HepG2 (cell line): ENCODE results near the gene CHAF1B. TPM values are rescaled to one million over a fixed set of nuclear protein-coding genes. Genes with fewer than 3 reads are reported as not detected.

Experiments
- ATAC-seq: fragments of 200-7000 bp; cut with Tn5 transposase; 3 replicates; pipeline ENCODE4 v1.9.1; 2020; ENCODE audit warnings: mild to moderate bottlenecking, moderate library complexity
- BruUV-seq: library from RNA; stranded (reverse); fragments of 400-500 nt; replicated peaks from 2 replicates; lab custom pipeline; 2021; lab: Mats Ljungman, UMichigan
- CTCF ChIA-PET: fragments of 300-600 bp; formaldehyde crosslinking; extraction: SDS; loops from one replicate; lab custom pipeline; 2021; ENCODE audit warnings: low total read pairs, inconsistent platforms, low intra/inter-chr PET ratio; lab: Yijun Ruan, JAX
- POLR2A ChIA-PET: fragments of 350-600 bp; sonication (Branson Sonifier 250); formaldehyde crosslinking; loops from one replicate; lab custom pipeline; 2020; ENCODE audit warnings: antibody characterized with exemption, inconsistent platforms; lab: Yijun Ruan, JAX
- DNase-seq: peaks from one replicate; pipeline ENCODE4 v3.0.0-alpha.2; 2015; ENCODE audit warnings: low spot score
- FAIRE-seq: peaks from 3 replicates; lab custom pipeline; 2011; peaks lifted over from hg19 to GRCh38; lab: Jason Lieb, UNC
- H2AFZ ChIP-seq: one replicate; pipeline ENCODE4 v1.6.1; 2011; ENCODE audit warnings: low read length, inconsistent platforms
- H3K27ac ChIP-seq: fragments of 300-600 bp; 3 replicates; pipeline ENCODE4 v1.8.0; 2011; ENCODE audit warnings: mixed run types, mild to moderate bottlenecking, mixed read lengths, low read length, inconsistent platforms; ENCODE audit not compliant: insufficient read depth; ENCODE audit errors: extremely low read length
- H3K27me3 ChIP-seq, 2 experiments: fragments of 200-600 bp in 1 of 2; 2 replicates in 1 of 2; 3 replicates in 1 of 2; pipeline versions ENCODE4 v1.6.0 to v1.8.0; 2011; ENCODE audit warnings: low read length in 2 of 2, mild to moderate bottlenecking in 2 of 2, moderate library complexity in 2 of 2, inconsistent platforms in 1 of 2; ENCODE audit not compliant: insufficient read depth in 2 of 2, control insufficient read depth in 1 of 2
- H3K36me3 ChIP-seq, 2 experiments: fragments of 200-600 bp in 1 of 2; replicated peaks in 1 of 2; 2 replicates in 1 of 2; 3 replicates in 1 of 2; pipeline versions ENCODE4 v1.5.1 to v1.8.0; 2011; ENCODE audit warnings: low read length in 2 of 2, inconsistent platforms in 1 of 2; ENCODE audit not compliant: insufficient read depth in 2 of 2, control insufficient read depth in 1 of 2
- H3K4me1 ChIP-seq: 2 replicates; pipeline ENCODE4 v1.5.1; 2012; ENCODE audit warnings: low read length, inconsistent platforms; ENCODE audit not compliant: insufficient read depth
- H3K4me2 ChIP-seq: 2 replicates; pipeline ENCODE4 v1.6.0; 2011; ENCODE audit warnings: low read depth, low read length, inconsistent platforms
- H3K4me3 ChIP-seq, 3 experiments: fragments of 200-600 bp in 1 of 3; sonication (generic), shearing (Covaris generic) in 1 of 3; replicated peaks in 1 of 3; 2 replicates each; pipeline ENCODE4 v1.5.1; 2011 to 2016; ENCODE audit warnings: low read length in 3 of 3, inconsistent platforms in 2 of 3, low read depth in 2 of 3, mild to moderate bottlenecking in 2 of 3, control low read depth in 1 of 3, mixed read lengths in 1 of 3; ENCODE audit not compliant: insufficient read depth in 1 of 3
- H3K79me2 ChIP-seq: one replicate; pipeline ENCODE4 v1.6.1; 2011; ENCODE audit warnings: low read length, inconsistent platforms; ENCODE audit not compliant: insufficient read depth
- H3K9ac ChIP-seq: 2 replicates; pipeline ENCODE4 v1.6.0; 2011; ENCODE audit warnings: mild to moderate bottlenecking, low read depth, low read length, inconsistent platforms; ENCODE audit not compliant: insufficient read depth
- H3K9me3 ChIP-seq: 2 replicates; pipeline ENCODE4 v1.5.1; 2012; ENCODE audit warnings: mild to moderate bottlenecking, low read length
- H4K20me1 ChIP-seq: 2 replicates; pipeline ENCODE4 v1.6.0; 2011; ENCODE audit warnings: inconsistent platforms, mild to moderate bottlenecking, low read length, moderate library complexity; ENCODE audit not compliant: insufficient read depth
- FOXM1 ChIP-seq: sonication (generic); formaldehyde crosslinking; IDR thresholded peaks from 2 replicates; pipeline ENCODE4 v1.5.0; 2020; ENCODE audit warnings: missing genetic modification reagents
- FOXP4 ChIP-seq: sonication (generic); formaldehyde crosslinking; IDR thresholded peaks from 2 replicates; pipeline ENCODE4 v1.4.0; 2020; ENCODE audit warnings: missing genetic modification reagents
- GATAD1 ChIP-seq: IDR thresholded peaks from 2 replicates; pipeline ENCODE4 v1.6.1; 2016; ENCODE audit warnings: missing genetic modification reagents, missing compliant biosample characterization
- KLF13 ChIP-seq: sonication (generic); formaldehyde crosslinking; IDR thresholded peaks from 2 replicates; pipeline ENCODE4 v1.4.0; 2020; ENCODE audit warnings: mild to moderate bottlenecking, missing genetic modification reagents
- MLXIP ChIP-seq: sonication (generic); formaldehyde crosslinking; IDR thresholded peaks from 2 replicates; pipeline ENCODE4 v1.9.0; 2021; ENCODE audit warnings: missing genetic modification reagents, borderline replicate concordance
- SNAPC2 ChIP-seq: sonication (generic); formaldehyde crosslinking; IDR thresholded peaks from 2 replicates; pipeline ENCODE4 v1.8.1; 2022; ENCODE audit warnings: mild to moderate bottlenecking, missing genetic modification reagents
- ZNF382 ChIP-seq: sonication (generic); formaldehyde crosslinking; IDR thresholded peaks from 2 replicates; pipeline ENCODE4 v1.5.0; 2020; ENCODE audit warnings: missing genetic modification reagents, mild to moderate bottlenecking, borderline replicate concordance
- ZNF441 ChIP-seq: sonication (generic); formaldehyde crosslinking; IDR thresholded peaks from 2 replicates; pipeline ENCODE4 v1.7.0; 2021; ENCODE audit warnings: missing genetic modification reagents, borderline replicate concordance
- WGBS: methylation state at CpG from one replicate; pipeline ENCODE4 v1.1.6; 2017; ENCODE audit warnings: low lambda C conversion rate; 5-methylcytosine and 5-hydroxymethylcytosine counted together
- in situ Hi-C: cut with HindIII; loops from 2 replicates; pipeline ENCODE4 v1.10.0; 2017; ENCODE audit warnings: low pct_unique_long_range_greater_than_20kb; ENCODE audit not compliant: extremely low pct_ligation_motif_present
- intact Hi-C: fragments of 100-400 bp; cut with micrococcal nuclease; formaldehyde crosslinking; loops from one replicate; pipeline ENCODE4 v1.10.0; 2022; ENCODE audit not compliant: unreplicated experiment
- polyA plus RNA-seq, 8 experiments: library from polyadenylated mRNA; depleted of rRNA in 3 of 8; stranded (reverse) in 7 of 8; unstranded in 1 of 8; fragments of >200 nt; fragmentation: Illumina TruSeq in 4 of 8; extraction: Trizol in 4 of 8; gene quantifications; 2 replicates each; pipeline versions ENCODE4 v1.2.1 to v1.2.3, GENCODE V29; 2011 to 2016; ENCODE audit warnings: low read depth in 4 of 8, missing spikeins in 1 of 8, mixed read lengths in 1 of 8; ENCODE audit not compliant: insufficient read depth in 1 of 8
- total RNA-seq, 5 experiments: library from RNA; depleted of rRNA; stranded (reverse); fragments of >200 nt; fragmentation: Illumina TruSeq; extraction: Trizol; gene quantifications; 2 replicates each; pipeline ENCODE4 v1.2.3, GENCODE V29; 2016; ENCODE audit warnings: low read depth in 1 of 5

CHAF1B gene
- total and polyA plus RNA-seq, 2 of the 13 experiments (the other 11 are each of a cell fraction or from before 2014, with no cell fraction given): 5.1 to 14.1 TPM

- TF ChIP-seq ZNF382 (CRISPR knock-in tag): no peak
Measured at GRCh38 chr21:36349315-36349714, 35.9 kb upstream of the CHAF1B start (continued).

GRCh38 chr21:36350282-36350910 lies 34.8 kb upstream of the CHAF1B start:
- H3K9me3 ChIP-seq: no peaks in the 10 kb centered on the region
- no peak overlapping the region for H3K9ac ChIP-seq
- H3K27ac ChIP-seq: no peak overlapping the region
- ATAC-seq: no peak
- intact Hi-C loops: no loop called here
- H3K79me2 ChIP-seq: no peaks in the 10 kb centered on the region
- no peaks in the 10 kb centered on the region; a peak in 1 of 5 replicates for H3K27me3 ChIP-seq
- no peak overlapping the region for H3K4me3 ChIP-seq
- CTCF ChIA-PET: no interaction called here
- in situ Hi-C loops: no loop called here
- 97% methylated on average over 11 of the region's 11 CpGs for WGBS
- 0 out of 2 replicates have a peak, but pooled peaks cover 7% of the 10 kb centered on the region for H3K4me1 ChIP-seq
- no TSS peak for BruUV-seq
- TF ChIP-seq FOXM1: no peak
- H4K20me1 ChIP-seq: no peaks in the 10 kb centered on the region
- H3K36me3 ChIP-seq: peaks cover 9 to 52% of the 10 kb centered on the region in 2 experiments
- DNase-seq: no peak
- no peak overlapping the region for H2AFZ ChIP-seq
- no peak for FAIRE-seq
- no peak overlapping the region for H3K4me2 ChIP-seq
- POLR2A ChIA-PET: no interaction called here

- H3K79me2 ChIP-seq: no peaks in the 10 kb centered on the region
- H2AFZ ChIP-seq: no peak overlapping the region
- FAIRE-seq: no peak
- TF ChIP-seq ZNF441 (CRISPR knock-in tag) (no peak), GATAD1 (CRISPR knock-in tag) (no peak), MLXIP (CRISPR knock-in tag) (no peak), SNAPC2 (CRISPR knock-in tag) (no peak), KLF13 (no peak), FOXP4 (no peak)
- in situ Hi-C loops: no loop called here
- CTCF ChIA-PET: no interaction called here
- H3K9ac ChIP-seq: no peak overlapping the region
- no peaks in the 10 kb centered on the region for H3K27me3 ChIP-seq
- H3K4me3 ChIP-seq: no peak overlapping the region
- no peak overlapping the region for H3K4me2 ChIP-seq
- H3K36me3 ChIP-seq: peaks cover 9 to 36% of the 10 kb centered on the region in 2 experiments
- DNase-seq: peak; percentile 9
- intact Hi-C loops: no loop called here
- ATAC-seq: no peak
- no peaks in the 10 kb centered on the region for H3K9me3 ChIP-seq
- H3K27ac ChIP-seq: no peak overlapping the region
- no TSS peak for BruUV-seq
- POLR2A ChIA-PET: no interaction called here
- WGBS: 96% methylated on average over 5 of the region's 5 CpGs
- H4K20me1 ChIP-seq: no peaks in the 10 kb centered on the region
- H3K4me1 ChIP-seq: 0 out of 2 replicates have a peak, but pooled peaks cover 9% of the 10 kb centered on the region
Measured at GRCh38 chr21:36354918-36355680, 30.1 kb upstream of the CHAF1B start.
